ENCODE data around the gene MGA.
"Not testable (repeated sequence)": the region's sequence is repeated elsewhere in the genome, so short reads cannot be mapped to it uniquely, and the experiment has no call there.

The MGA gene

GRCh38 chr15:41730543-41730942 is 70.3 kb downstream of the MGA start:
- Mint-ChIP-seq H3K27ac (no peak overlapping the region), H3K27me3 (no peaks in the 10 kb centered on the region), H3K9me3 (no peaks in the 10 kb centered on the region), H3K4me1 (no peaks in the 10 kb centered on the region), H3K4me3 (no peak overlapping the region)
- DNase-seq (no peak), ATAC-seq (no peak)

GRCh38 chr15:41732483-41732882 is 72.3 kb downstream of the MGA start:
- H3K9me3 Mint-ChIP-seq = no peaks in the 10 kb centered on the region
- ATAC-seq (no peak), DNase-seq (no peak)
- no peak overlapping the region for H3K27ac Mint-ChIP-seq
- no peaks in the 10 kb centered on the region for H3K27me3 Mint-ChIP-seq
- no peak overlapping the region for H3K4me3 Mint-ChIP-seq
- H3K4me1 Mint-ChIP-seq = no peaks in the 10 kb centered on the region

- Mint-ChIP-seq H3K27ac (peak overlapping the region in 1 of 2 donors; percentile 63), H3K4me1 (no peaks in the 10 kb centered on the region), H3K9me3 (no peaks in the 10 kb centered on the region), H3K4me3 (no peak overlapping the region), H3K27me3 (no peaks in the 10 kb centered on the region)
- no peak for DNase-seq
- no peak for ATAC-seq
Measured at GRCh38 chr15:41734079-41734478, 73.9 kb downstream of the MGA start.

- H3K4me1 Mint-ChIP-seq = no peaks in the 10 kb centered on the region
- H3K4me3 Mint-ChIP-seq = no peak overlapping the region
- no peaks in the 10 kb centered on the region for H3K27me3 Mint-ChIP-seq
- no peaks in the 10 kb centered on the region for H3K9me3 Mint-ChIP-seq
- no peak overlapping the region for H3K27ac Mint-ChIP-seq
- ATAC-seq (no peak), DNase-seq (no peak)
Measured at GRCh38 chr15:41735046-41735445, 74.8 kb downstream of the MGA start.

- H3K9me3 Mint-ChIP-seq, H3K27ac Mint-ChIP-seq: not testable (repeated sequence)
Measured at GRCh38 chr15:41735492-41735891, 75.3 kb downstream of the MGA start.

GRCh38 chr15:41746802-41747201 is 86.6 kb downstream of the MGA start:
- Mint-ChIP-seq H3K4me1 (no peaks in the 10 kb centered on the region), H3K27ac (peak overlapping the region in 1 of 2 donors; percentile 84), H3K9me3 (no peaks in the 10 kb centered on the region), H3K4me3 (no peak overlapping the region), H3K27me3 (no peaks in the 10 kb centered on the region)
- DNase-seq (no peak), ATAC-seq (no peak)

More at GRCh38 chr15:41735492-41735891, 75.3 kb downstream of the MGA start:
- not testable (repeated sequence) for DNase-seq, ATAC-seq, H3K27me3 Mint-ChIP-seq, H3K4me3 Mint-ChIP-seq, H3K4me1 Mint-ChIP-seq

- ATAC-seq (no peak), DNase-seq (no peak)
- H3K4me3 Mint-ChIP-seq = no peak overlapping the region
- H3K4me1 Mint-ChIP-seq = no peaks in the 10 kb centered on the region
- no peaks in the 10 kb centered on the region for H3K27me3 Mint-ChIP-seq
- H3K27ac Mint-ChIP-seq = no peak overlapping the region
- H3K9me3 Mint-ChIP-seq = no peaks in the 10 kb centered on the region
Measured at GRCh38 chr15:41756198-41756597, 96.0 kb downstream of the MGA start.

GRCh38 chr15:41772720-41773331 is 112.6 kb downstream of the MGA start:
- DNase-seq (peak; percentile 56 to 58), ATAC-seq (peak; percentile 13)
- Mint-ChIP-seq H3K27ac (no peak overlapping the region), H3K4me1 (peaks cover 54% of the 10 kb centered on the region), H3K4me3 (peak overlapping the region in 1 of 2 donors; percentile 95), H3K27me3 (no peaks in the 10 kb centered on the region), H3K9me3 (no peaks in the 10 kb centered on the region)

GRCh38 chr15:41773332-41773728 is 113.1 kb downstream of the MGA start:
- Mint-ChIP-seq H3K27ac (no peak overlapping the region), H3K4me1 (peaks cover 59% of the 10 kb centered on the region), H3K27me3 (no peaks in the 10 kb centered on the region), H3K9me3 (no peaks in the 10 kb centered on the region), H3K4me3 (peak overlapping the region; percentile 90 to 95)
- ATAC-seq = no peak
- DNase-seq = no peak

- peak overlapping the region; percentile 90 to 95 for H3K4me3 Mint-ChIP-seq
- H3K9me3 Mint-ChIP-seq = no peaks in the 10 kb centered on the region
- DNase-seq = no peak
- no peaks in the 10 kb centered on the region for H3K27me3 Mint-ChIP-seq
- peak overlapping the region; percentile 95 to 96 for H3K27ac Mint-ChIP-seq
- ATAC-seq = no peak
- H3K4me1 Mint-ChIP-seq = peaks cover 62% of the 10 kb centered on the region
Measured at GRCh38 chr15:41773729-41774061, 113.5 kb downstream of the MGA start.

- H3K27ac Mint-ChIP-seq = peak within 1 kb of the TSS; percentile 95 to 96
- H3K4me3 Mint-ChIP-seq = peak within 1 kb of the TSS; percentile 90 to 95
- peaks cover 68% of the 10 kb centered on the region for H3K4me1 Mint-ChIP-seq
- no peaks in the 10 kb centered on the region for H3K9me3 Mint-ChIP-seq
- no peaks in the 10 kb centered on the region for H3K27me3 Mint-ChIP-seq
- peak; percentile 90 for ATAC-seq
- DNase-seq = peak; percentile 98 to 99
Measured at GRCh38 chr15:41774062-41774881, 114.1 kb downstream of the MGA start, which contains the start of gene MAPKBP1. MAPKBP1 (plus strand) TSS chr15:41774484; CDS start chr15:41775276, 792 bp downstream.

- Mint-ChIP-seq H3K27ac (peak overlapping the region; percentile 95 to 96), H3K27me3 (no peaks in the 10 kb centered on the region), H3K4me3 (peak overlapping the region; percentile 90 to 95), H3K4me1 (peaks cover 75% of the 10 kb centered on the region), H3K9me3 (no peaks in the 10 kb centered on the region)
- ATAC-seq (peak; percentile 1), DNase-seq (no peak)
Measured at GRCh38 chr15:41774882-41775417, 114.7 kb downstream of the MGA start.

GRCh38 chr15:41775651-41776050 is 115.4 kb downstream of the MGA start:
- H3K27me3 Mint-ChIP-seq = no peaks in the 10 kb centered on the region
- H3K4me1 Mint-ChIP-seq = peaks cover 82% of the 10 kb centered on the region
- ATAC-seq (no peak), DNase-seq (no peak)
- H3K4me3 Mint-ChIP-seq = peak overlapping the region; percentile 90 to 95
- H3K9me3 Mint-ChIP-seq = no peaks in the 10 kb centered on the region
- peak overlapping the region in 1 of 2 donors; percentile 23 for H3K27ac Mint-ChIP-seq

- Mint-ChIP-seq H3K27ac (no peak overlapping the region), H3K27me3 (no peaks in the 10 kb centered on the region), H3K4me1 (peaks cover 79% of the 10 kb centered on the region), H3K4me3 (no peak overlapping the region), H3K9me3 (no peaks in the 10 kb centered on the region)
- DNase-seq (no peak), ATAC-seq (no peak)
Measured at GRCh38 chr15:41777421-41777973, 117.3 kb downstream of the MGA start.

GRCh38 chr15:41778521-41778920 is 118.3 kb downstream of the MGA start:
- H3K4me3 Mint-ChIP-seq = no peak overlapping the region
- no peak overlapping the region for H3K27ac Mint-ChIP-seq
- DNase-seq = no peak
- no peaks in the 10 kb centered on the region for H3K9me3 Mint-ChIP-seq
- H3K27me3 Mint-ChIP-seq = no peaks in the 10 kb centered on the region
- ATAC-seq = no peak
- peaks cover 77% of the 10 kb centered on the region for H3K4me1 Mint-ChIP-seq

- Mint-ChIP-seq H3K27ac (peak overlapping the region; percentile 2 to 90), H3K4me3 (no peak overlapping the region), H3K4me1 (peaks cover 72% of the 10 kb centered on the region), H3K27me3 (no peaks in the 10 kb centered on the region), H3K9me3 (no peaks in the 10 kb centered on the region)
- no peak for DNase-seq
- no peak for ATAC-seq
Measured at GRCh38 chr15:41779662-41780157, 119.5 kb downstream of the MGA start.

All from stimulated activated naive CD8-positive, alpha-beta T cell treated with anti-CD3 and anti-CD28 coated beads, Interleukin-15, amount 100 ng/mL, for 72 hours (primary cell).